RKO (cell line): ENCODE results near the gene PSTK.

ENCODE experiments used
- DNase-seq: peaks from one replicate; pipeline ENCODE4 v3.0.0-alpha.2; 2016; ENCODE audit warnings: low spot score

Gene PSTK, protein sequence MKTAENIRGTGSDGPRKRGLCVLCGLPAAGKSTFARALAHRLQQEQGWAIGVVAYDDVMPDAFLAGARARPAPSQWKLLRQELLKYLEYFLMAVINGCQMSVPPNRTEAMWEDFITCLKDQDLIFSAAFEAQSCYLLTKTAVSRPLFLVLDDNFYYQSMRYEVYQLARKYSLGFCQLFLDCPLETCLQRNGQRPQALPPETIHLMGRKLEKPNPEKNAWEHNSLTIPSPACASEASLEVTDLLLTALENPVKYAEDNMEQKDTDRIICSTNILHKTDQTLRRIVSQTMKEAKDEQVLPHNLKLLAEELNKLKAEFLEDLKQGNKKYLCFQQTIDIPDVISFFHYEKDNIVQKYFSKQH

GRCh38 chr10:122980209-122981065 is at the start of gene PSTK:
TSS of gene PSTK (plus strand) at chr10:122980401. CDS start at chr10:122980480, 79 bp downstream.
- DNase-seq = peak; percentile 88

DNA sequence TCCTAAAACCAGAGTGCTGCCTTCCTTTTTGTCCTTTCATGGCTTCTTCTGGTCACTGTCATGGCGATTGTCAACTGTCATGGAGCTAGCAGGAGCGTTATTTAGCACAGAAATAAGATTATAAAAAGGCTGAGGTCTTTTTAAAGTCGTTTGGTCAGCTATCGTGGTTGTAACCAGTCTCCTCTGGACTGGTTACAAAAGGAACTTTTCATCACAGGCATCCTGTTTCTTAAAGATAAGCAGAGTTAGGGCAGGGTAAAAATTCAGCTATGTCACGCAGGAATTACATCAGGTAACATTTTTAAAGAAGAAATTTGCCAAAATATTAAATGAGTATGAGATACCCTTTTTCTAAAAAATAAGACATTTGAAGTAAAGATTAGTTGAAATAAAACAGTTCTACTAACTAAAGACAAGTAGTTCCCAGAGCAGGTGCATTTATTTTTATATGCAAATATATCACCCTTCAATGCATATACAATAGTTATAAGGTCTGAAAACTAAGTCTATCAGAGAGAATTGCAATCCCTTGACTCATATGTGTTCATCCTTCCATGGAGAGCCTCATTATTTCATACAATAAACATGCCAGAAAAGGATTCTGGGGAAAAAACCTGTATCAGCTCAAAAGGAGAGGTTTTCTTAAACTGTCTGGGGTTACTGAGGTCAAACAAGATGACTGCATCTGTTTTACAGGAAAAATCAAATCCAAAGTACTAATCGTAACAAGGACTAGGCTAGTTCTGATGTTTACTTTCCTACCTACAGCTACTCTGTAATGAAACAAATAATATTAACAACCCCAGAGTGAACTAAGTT is 48.9 kb upstream of the PSTK start:
- DNase-seq = no peak

GRCh38 chr10:122939133-122939855 is 40.9 kb upstream of the PSTK start:
- DNase-seq = no peak

DNA sequence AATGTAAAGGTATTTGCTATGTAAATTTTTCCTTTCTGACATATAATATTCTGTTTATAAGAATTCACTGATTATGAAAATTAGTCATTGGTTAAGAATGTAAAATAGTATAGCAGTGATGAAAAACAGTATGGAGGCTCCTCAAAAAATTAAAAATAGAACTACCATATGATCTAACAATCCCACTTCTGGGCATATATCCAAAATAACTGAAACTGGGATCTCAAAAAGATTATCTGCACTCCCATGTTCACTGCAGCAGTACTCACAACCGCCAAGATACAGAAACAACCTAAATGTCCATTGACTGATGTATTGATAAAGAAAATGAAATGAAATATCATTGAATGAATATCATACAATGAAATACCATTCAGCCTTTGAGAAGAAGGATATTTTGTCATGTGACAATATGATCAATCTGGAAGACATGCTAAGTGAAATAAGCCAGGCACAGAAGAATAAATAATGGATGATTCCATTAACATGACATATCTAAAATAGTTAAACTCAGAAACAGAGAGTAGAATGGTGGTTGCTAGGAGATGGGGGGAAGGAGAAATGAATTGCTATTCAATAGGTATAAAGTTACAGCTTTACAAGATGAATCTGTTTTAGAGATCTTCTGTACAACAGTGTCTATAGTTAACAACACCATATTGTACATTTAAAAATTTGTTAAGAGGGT is 40.2 kb upstream of the PSTK start:
- no peak for DNase-seq

DNA sequence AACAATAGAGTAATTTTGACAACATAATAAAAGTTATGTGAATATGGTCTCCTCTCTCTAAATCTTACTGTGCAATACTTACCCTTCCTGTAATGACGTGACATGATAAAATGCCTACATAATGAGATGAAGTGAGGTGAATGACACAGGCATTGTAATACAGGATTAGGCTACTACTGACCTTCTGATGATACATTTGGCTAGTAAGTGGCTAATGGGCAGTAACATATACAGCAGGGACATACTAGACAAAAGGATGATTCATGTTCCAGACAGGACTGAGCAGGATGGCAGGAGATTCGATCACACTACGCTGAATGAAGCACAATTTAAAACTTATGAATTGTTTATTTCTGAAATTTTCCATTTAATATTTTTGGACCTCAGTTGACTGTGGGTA is 30.9 kb upstream of the PSTK start:
- DNase-seq = peak; percentile 25

GRCh38 chr10:122953902-122954730 is 26.1 kb upstream of the PSTK start, which contains the start of gene C10orf88:
TSS of gene C10orf88 (minus strand) at chr10:122954227. CDS start at chr10:122954178, 49 bp downstream.
- DNase-seq = peak; percentile 94

DNA sequence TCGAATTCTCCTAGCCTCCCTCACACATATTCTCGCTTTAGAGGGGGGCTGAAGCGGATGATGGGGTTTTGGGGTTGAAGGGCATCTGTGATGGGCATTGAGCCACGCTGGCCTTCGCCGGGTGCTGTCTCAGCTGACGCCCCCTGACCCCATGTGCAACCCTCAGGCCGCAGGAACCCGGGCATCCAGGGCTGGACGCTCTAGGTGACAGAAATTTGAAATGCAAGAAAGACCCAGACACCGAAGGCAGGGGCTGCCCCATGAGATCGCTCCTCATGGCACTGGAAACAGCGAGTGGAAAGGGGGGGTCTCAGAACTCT is 25.5 kb upstream of the PSTK start:
- DNase-seq = no peak

DNA sequence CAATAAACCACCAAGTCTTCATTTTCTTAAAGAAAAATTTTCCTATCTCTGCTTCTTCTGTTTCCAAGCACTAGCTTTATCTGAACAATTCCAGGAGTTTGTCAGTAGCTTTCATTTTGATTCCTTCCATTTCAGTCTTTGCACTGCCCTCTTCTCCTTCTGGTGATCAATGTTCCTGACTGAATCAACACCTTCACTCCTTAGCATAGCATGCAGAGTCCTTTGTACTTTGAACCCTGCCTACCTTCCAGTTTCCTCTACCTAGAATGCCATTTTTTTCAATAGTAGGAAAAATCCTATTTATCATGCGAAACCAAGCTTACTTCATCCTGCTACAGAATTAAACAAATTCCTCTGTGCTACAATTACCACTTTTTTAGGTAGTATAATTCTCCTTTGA is 24.3 kb upstream of the PSTK start:
- no peak for DNase-seq

- DNase-seq = no peak
Measured at GRCh38 chr10:122957474-122957873, 22.7 kb upstream of the PSTK start.

GRCh38 chr10:122962405-122962804 is 17.8 kb upstream of the PSTK start:
- DNase-seq = no peak

DNA sequence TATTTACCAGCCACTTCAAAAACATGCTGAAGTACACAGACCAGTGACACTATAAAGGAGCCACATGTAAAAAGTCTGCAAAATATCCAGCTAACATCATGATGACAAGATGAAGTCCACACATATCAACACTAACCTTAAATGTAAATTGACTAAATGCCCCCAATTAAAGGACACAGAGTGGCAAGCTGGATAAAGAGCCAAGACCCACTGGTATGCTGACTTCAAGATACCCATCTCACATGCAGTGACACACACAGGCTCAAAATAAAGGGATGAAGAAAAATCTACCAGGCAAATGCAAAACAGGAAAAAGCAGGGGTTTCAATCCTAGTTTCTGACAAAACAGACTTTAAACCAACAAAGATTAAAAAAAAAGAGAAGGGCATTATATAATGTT is 13.3 kb upstream of the PSTK start:
- DNase-seq = no peak

- no peak for DNase-seq
Measured at GRCh38 chr10:122968698-122969097, 11.5 kb upstream of the PSTK start.

- DNase-seq = no peak
Measured at GRCh38 chr10:122974023-122974422, 6.2 kb upstream of the PSTK start.

DNA sequence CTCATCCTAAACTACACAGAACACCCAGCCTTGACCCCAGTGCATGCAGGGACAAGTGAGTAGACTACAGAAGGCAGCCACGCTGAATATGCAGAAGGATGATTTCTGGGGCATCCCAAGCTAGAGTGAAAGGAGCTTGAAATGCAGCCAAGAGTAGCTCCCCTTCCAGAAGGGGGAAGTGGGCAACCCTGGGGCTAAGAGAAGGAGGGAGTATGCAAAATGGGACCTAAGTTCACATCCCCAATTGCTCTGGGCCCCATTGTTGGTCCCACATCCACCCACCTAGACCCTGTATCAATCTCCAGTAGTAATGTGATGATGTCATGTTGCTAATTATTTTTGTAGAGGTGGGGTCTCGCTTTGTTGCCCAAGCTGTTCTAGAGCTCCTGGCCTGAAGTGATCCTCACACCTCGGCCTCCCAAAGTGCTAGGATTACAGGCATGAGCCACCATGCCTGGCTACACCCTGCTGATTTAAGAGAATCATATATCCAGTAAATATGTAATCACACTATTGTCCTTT is 5.6 kb upstream of the PSTK start:
- no peak for DNase-seq

GRCh38 chr10:122981066-122981464 is 864 bp downstream of the PSTK start:
- DNase-seq = peak; percentile 83

- no peak for DNase-seq
Measured at GRCh38 chr10:122983898-122984297, 3.7 kb downstream of the PSTK start.

GRCh38 chr10:122984708-122985107 is 4.5 kb downstream of the PSTK start:
- DNase-seq = no peak

- DNase-seq = no peak
Measured at GRCh38 chr10:122986335-122986734, 6.1 kb downstream of the PSTK start.

GRCh38 chr10:122988501-122988900 is 8.3 kb downstream of the PSTK start:
- DNase-seq = no peak

- DNase-seq = peak; percentile 58
Measured at GRCh38 chr10:122990278-122990677, 10.1 kb downstream of the PSTK start.
